ENCODE data around the gene SLC9A3.

- TF ChIP-seq CTCF (IDR thresholded peaks at IDR 0.05 in 4 of 5, conservative IDR thresholded peaks at IDR 0.05 in 1 of 5) (no peak), POLR2A (IDR thresholded peaks at IDR 0.05) (no peak)
Measured at GRCh38 chr5:501831-502184, 22.4 kb downstream of the SLC9A3 start.

Measured in gastrocnemius medialis (tissue), 4 donors.